Activated CD8-positive, alpha-beta memory T cell treated with anti-CD3 and anti-CD28 coated beads, Interleukin-2, amount 10 ng/mL, durations not matched to agents 7 days and 5 days (primary cell): ENCODE results near the gene OR56A1. TPM values are rescaled to one million over a fixed set of nuclear protein-coding genes. Genes with fewer than 3 reads are reported as not detected.

Experiments used
- ATAC-seq: fragments of 150-1000 bp; cut with Tn5 transposase; one replicate; pipeline ENCODE4 v1.10.0; 2021; ENCODE audit warnings: moderate library complexity
- CTCF ChIA-PET: fragments of 350-600 bp; sonication (Branson Sonifier 250); formaldehyde crosslinking; loops from one replicate; lab custom pipeline; 2021; ENCODE audit warnings: antibody characterized with exemption; lab: Charles Lee
- DNase-seq: peaks from one replicate; pipeline ENCODE4 v3.0.0-alpha.2; 2020
- H3K27ac Mint-ChIP-seq: one replicate; pipeline ENCODE4 v1.8.0; 2021; ENCODE audit warnings: mild to moderate bottlenecking, mixed read lengths
- H3K27me3 Mint-ChIP-seq: one replicate; pipeline ENCODE4 v1.8.0; 2021; ENCODE audit warnings: mixed read lengths
- H3K36me3 Mint-ChIP-seq: one replicate; pipeline ENCODE4 v1.8.0; 2021; ENCODE audit warnings: mild to moderate bottlenecking, mixed read lengths
- H3K4me1 Mint-ChIP-seq: one replicate; pipeline ENCODE4 v1.8.0; 2021; ENCODE audit warnings: mixed read lengths
- H3K4me3 Mint-ChIP-seq: one replicate; pipeline ENCODE4 v1.8.0; 2021; ENCODE audit warnings: mild to moderate bottlenecking, moderate library complexity, mixed read lengths
- H3K9me3 Mint-ChIP-seq: one replicate; pipeline ENCODE4 v1.8.0; 2022; ENCODE audit warnings: low read depth, mixed read lengths
- total RNA-seq, 2 experiments: library from RNA; stranded (reverse); gene quantifications; one replicate each; pipeline ENCODE4 v1.2.3, GENCODE V29; 2021

Gene OR56A1
- total RNA-seq, 2 experiments from 2014 or later: not detected

DNA sequence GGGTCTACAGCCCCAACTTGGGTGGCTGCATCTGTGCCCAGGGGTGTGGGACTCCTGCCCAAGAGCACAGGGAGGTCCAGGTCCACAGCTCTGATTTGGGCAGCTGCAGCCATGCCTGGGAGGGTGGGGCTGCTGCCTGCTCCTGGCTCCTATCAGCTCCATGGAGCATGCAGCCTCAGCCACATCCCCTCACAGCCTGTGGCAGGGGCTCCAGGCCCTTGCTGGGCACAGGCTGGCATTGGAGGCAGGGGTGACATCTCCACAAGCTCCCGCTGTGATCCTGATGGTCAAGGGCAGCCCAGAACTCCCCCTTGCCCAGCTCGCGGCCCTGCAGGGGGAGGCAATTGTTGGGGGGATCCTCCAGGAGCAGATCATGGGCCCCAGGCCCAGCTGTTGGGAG, 17.5 kb downstream of the OR56A1 start:
- CTCF ChIA-PET: no interaction called here
- ATAC-seq (no peak), DNase-seq (no peak)
- Mint-ChIP-seq H3K36me3 (no peaks in the 10 kb centered on the region), H3K27ac (no peak overlapping the region), H3K9me3 (no peaks in the 10 kb centered on the region), H3K4me3 (no peak overlapping the region), H3K27me3 (peaks cover 20% of the 10 kb centered on the region), H3K4me1 (no peaks in the 10 kb centered on the region)

DNA sequence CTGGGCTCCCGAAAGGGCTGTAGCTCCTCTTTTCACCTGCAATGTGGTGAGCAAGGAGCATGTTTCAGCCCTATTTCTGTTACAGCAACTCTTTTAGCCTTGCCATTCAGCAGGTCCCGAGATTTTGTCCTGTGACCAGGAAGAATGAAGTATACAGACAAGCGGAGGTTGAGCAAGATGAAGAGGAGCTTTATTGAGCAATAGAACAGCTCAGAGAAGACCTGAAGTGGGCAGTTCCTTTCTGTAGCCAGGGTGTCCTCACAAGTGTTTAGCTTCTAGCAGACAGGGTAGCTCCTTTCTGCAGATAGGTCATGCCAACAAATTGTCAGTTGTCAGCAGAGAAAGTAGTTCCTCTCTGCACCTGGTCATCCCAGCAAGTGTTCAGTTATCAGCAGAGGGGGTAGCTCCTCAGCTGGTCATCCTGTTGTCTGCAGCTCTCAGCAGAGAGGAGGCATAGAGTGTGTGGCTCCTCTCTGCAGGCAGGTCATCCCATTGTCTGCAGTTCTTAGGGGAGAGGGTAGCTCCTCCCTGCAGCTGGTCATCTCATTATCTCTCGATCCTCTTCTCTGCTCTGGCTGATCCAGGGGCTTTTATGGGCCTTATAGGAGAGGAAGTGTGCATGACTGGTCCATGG, 18.4 kb downstream of the OR56A1 start:
- Mint-ChIP-seq H3K4me1 (no peaks in the 10 kb centered on the region), H3K9me3 (no peaks in the 10 kb centered on the region), H3K27me3 (peaks cover 16% of the 10 kb centered on the region), H3K27ac (no peak overlapping the region), H3K4me3 (no peak overlapping the region), H3K36me3 (no peaks in the 10 kb centered on the region)
- no peak for DNase-seq
- ATAC-seq: no peak
- CTCF ChIA-PET: interaction anchor here (1.3 kb wide), 1 partner anchor 12 kb away, joined by 3 read pairs; no protein-coding TSS in a partner anchor

DNA sequence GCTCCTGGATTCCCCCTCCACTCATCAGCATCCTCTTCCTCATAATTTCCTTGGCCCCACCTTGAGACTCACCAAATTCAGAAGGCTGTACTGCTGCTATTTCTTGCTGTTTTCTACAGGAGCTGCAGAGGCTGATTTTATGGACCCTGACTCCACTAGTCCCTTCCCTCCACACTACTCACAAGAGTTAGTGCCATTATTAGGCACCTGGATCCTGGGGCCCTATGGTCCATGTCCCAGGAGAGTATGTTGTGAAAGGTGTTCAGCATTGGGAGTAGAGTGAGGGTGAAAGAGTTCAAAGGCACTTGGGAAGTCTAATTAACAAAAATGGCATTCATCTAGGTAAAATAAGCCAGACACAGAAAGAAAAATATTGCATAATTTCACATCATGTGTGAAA, 23.7 kb downstream of the OR56A1 start, which contains the start of gene OR56A4:
Gene OR56A4 (minus strand): TSS at position 101 of the 400 bp plus-strand sequence. CDS start 3,954 bp downstream, outside the sequence.
- ATAC-seq: no peak
- Mint-ChIP-seq H3K36me3 (no peaks in the 10 kb centered on the region), H3K27me3 (peaks cover 18% of the 10 kb centered on the region), H3K4me3 (no peak within 1 kb of the TSS), H3K4me1 (no peaks in the 10 kb centered on the region), H3K9me3 (no peaks in the 10 kb centered on the region), H3K27ac (no peak within 1 kb of the TSS)
- CTCF ChIA-PET: no interaction called here
- DNase-seq: no peak

DNA sequence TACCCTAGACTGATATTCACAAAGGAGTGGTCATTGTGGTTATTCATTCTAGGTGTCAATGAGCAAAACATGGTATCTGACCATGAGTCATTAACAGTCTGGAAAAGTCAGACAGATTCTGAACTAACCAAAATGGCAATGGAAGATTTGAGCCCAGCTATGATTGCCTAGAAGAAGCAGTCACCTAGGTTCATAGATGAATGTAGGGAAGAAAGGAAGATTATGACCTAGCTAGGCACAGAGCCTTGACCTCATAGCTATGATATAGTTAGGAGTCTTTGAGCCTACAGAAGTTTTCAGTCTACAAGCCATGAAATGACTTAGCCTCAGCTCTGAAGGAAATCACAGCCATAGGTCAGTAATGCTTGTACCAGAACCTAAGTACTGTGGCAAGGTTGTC, 24.2 kb downstream of the OR56A1 start:
- no peaks in the 10 kb centered on the region for H3K4me1 Mint-ChIP-seq
- no peak for ATAC-seq
- peaks cover 18% of the 10 kb centered on the region for H3K27me3 Mint-ChIP-seq
- no peak overlapping the region for H3K4me3 Mint-ChIP-seq
- CTCF ChIA-PET: no interaction called here
- H3K27ac Mint-ChIP-seq: no peak overlapping the region
- DNase-seq: no peak
- H3K9me3 Mint-ChIP-seq: no peaks in the 10 kb centered on the region
- H3K36me3 Mint-ChIP-seq: no peaks in the 10 kb centered on the region

DNA sequence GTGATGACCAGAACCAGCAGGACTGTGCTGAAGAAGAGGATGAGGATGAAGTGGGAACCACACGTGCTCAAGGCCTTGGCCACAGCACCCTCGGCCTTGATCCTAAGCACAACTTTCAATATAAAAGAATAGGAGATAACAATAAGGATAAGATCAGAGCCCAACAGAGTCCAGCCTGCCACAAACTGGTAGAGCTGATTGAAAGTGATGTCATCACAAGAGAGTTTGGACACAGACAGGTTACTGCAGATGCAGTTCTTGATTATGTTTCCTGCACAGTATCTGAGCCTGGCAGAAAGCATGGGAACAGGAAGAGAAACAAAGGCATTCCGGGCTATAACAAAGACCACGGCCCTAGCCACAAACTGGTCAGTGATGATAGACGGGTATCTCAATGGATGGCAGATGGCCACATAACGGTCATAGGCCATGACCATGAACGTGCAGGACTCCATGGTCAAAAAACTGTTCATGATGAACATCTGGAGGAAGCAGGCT, 28.3 kb downstream of the OR56A1 start:
- H3K4me3 Mint-ChIP-seq: no peak overlapping the region
- peaks cover 19% of the 10 kb centered on the region for H3K27me3 Mint-ChIP-seq
- no peak overlapping the region for H3K27ac Mint-ChIP-seq
- CTCF ChIA-PET: no interaction called here
- no peaks in the 10 kb centered on the region for H3K4me1 Mint-ChIP-seq
- ATAC-seq (no peak), DNase-seq (no peak)
- no peaks in the 10 kb centered on the region for H3K36me3 Mint-ChIP-seq
- H3K9me3 Mint-ChIP-seq: no peaks in the 10 kb centered on the region

DNA sequence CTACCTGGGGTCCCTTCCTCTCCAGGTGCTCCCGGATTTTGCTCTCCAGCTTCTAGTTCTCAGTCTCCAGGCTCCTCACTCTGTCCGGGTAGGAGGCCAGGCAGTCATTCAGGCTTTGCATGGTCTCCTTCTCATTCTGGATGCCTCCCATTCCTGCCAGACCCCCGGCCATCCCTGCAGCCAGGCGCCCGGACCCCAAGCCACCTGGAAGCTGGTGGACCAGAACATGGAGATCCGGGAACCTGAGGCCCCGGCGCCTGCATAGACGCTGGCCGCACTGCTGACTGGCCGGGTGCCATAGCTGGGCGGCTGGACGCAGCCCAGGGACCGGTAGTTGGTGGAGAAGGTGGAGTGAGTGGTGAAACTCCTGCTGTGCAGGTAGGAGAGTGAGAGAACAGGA, 35.8 kb downstream of the OR56A1 start:
- Mint-ChIP-seq H3K9me3 (no peaks in the 10 kb centered on the region), H3K4me1 (no peaks in the 10 kb centered on the region), H3K4me3 (no peak overlapping the region), H3K36me3 (no peaks in the 10 kb centered on the region), H3K27me3 (peaks cover 21% of the 10 kb centered on the region), H3K27ac (no peak overlapping the region)
- ATAC-seq (no peak), DNase-seq (no peak)
- CTCF ChIA-PET: no interaction called here

DNA sequence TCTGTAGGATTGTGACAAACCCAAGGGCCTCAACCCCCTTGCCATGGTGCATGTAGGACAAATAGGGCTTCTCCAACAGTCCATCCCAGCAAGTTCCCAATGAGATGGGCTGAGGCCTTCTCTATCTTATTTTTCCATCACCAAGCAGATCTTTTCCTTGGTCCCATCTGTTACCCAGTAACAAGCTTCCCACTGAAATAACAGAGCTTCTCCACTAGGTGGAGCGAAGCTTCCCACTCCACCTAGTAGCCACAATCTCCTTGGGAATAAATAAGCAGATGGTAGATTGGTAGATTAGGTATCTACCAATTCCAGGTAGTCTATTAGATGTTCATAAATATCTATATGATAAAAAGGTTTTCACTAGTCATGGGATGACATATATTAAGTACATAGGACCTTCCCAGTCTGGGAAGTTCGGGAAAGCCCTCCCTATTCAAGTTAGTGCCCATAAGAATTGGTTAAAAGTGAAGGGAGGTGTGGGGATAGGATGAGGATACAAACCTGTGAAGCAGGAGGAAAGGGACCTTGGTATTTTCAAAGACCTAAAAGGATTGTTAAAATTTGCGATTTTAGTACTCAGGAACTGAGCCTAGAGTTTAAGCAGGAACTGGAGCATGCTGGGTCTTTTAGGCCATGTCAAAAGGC, 37.8 kb downstream of the OR56A1 start:
- no peak for DNase-seq
- H3K4me3 Mint-ChIP-seq: no peak overlapping the region
- ATAC-seq: no peak
- no peaks in the 10 kb centered on the region for H3K9me3 Mint-ChIP-seq
- CTCF ChIA-PET: interaction anchor here (0.6 kb wide), 2 partner anchors 361 to 370 kb away, joined by 3 read pairs; no protein-coding TSS in a partner anchor
- no peak overlapping the region for H3K27ac Mint-ChIP-seq
- peaks cover 21% of the 10 kb centered on the region for H3K27me3 Mint-ChIP-seq
- no peaks in the 10 kb centered on the region for H3K36me3 Mint-ChIP-seq
- no peaks in the 10 kb centered on the region for H3K4me1 Mint-ChIP-seq

DNA sequence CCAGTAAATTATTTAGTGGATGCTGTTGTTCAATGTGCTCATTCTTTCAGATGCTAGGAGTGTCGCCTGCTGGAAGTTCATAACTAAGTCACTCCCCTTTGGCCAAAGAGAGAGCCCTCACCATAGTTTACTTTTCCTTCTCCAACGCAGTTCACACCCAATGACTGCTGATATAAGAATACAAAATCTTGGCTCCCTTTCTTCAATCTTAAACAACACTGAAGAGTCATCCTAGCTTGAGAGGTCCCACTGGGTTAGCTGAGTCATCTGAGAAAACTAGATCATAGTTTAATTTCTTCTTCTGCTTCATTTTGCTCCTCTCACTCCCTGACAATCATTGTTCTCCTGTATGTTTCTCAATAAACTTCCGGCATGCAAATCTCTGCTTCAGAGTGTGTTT, 38.4 kb downstream of the OR56A1 start:
- no peaks in the 10 kb centered on the region for H3K4me1 Mint-ChIP-seq
- DNase-seq (no peak), ATAC-seq (no peak)
- CTCF ChIA-PET: interaction anchor here (0.6 kb wide), 1 partner anchor 371 kb away, joined by 3 read pairs; no protein-coding TSS in a partner anchor
- no peaks in the 10 kb centered on the region for H3K36me3 Mint-ChIP-seq
- H3K9me3 Mint-ChIP-seq: no peaks in the 10 kb centered on the region
- no peak overlapping the region for H3K27ac Mint-ChIP-seq
- H3K27me3 Mint-ChIP-seq: peaks cover 24% of the 10 kb centered on the region
- no peak overlapping the region for H3K4me3 Mint-ChIP-seq

DNA sequence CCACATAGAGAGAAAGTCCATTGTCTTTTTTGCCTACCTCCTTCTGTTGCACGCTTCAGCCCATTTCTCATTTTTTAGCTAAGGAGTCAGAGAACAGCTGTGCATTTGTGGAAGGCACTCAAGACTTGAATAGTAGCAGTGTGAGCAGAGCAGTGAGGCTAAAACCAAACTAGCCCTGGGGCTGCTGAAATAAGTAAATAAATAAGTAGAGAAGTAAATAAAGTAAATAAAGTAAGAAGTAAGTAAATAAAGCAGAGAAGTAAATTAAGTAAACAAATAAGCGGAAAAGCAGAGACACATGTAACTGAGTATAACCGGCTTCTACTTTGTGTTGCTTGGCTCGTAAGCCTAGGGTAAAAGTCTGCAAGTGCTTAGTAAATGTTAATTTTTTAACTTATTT, 41.4 kb downstream of the OR56A1 start:
- H3K27ac Mint-ChIP-seq: no peak overlapping the region
- H3K4me3 Mint-ChIP-seq: no peak overlapping the region
- no peak for ATAC-seq
- DNase-seq: no peak
- CTCF ChIA-PET: no interaction called here
- no peaks in the 10 kb centered on the region for H3K4me1 Mint-ChIP-seq
- no peaks in the 10 kb centered on the region for H3K36me3 Mint-ChIP-seq
- peaks cover 21% of the 10 kb centered on the region for H3K27me3 Mint-ChIP-seq
- no peaks in the 10 kb centered on the region for H3K9me3 Mint-ChIP-seq

DNA sequence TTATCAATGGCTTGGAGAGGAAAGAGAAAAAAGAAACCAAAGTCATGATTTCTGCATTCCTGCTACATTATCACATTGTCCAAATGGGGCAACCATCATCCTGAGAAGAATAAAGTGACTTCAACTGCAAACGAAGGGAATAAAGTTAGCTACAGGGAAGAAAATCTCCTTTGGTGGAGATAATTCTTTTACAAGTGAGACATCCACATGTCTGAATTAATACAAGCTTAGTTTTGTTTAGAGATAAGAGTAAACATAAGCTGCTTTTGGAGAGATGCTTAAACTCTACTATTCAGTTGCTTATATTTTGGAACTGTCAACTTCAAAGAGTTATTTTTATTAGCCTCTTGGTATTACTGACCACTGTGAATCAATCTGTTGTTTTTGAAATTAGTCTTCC, 43.7 kb downstream of the OR56A1 start, which contains the start of gene OR52L1:
Gene OR52L1 (minus strand): TSS at position 101 of the 400 bp plus-strand sequence. CDS start 55 bp downstream, at position 46.
- ATAC-seq (no peak), DNase-seq (no peak)
- CTCF ChIA-PET: no interaction called here
- Mint-ChIP-seq H3K36me3 (no peaks in the 10 kb centered on the region), H3K27ac (no peak within 1 kb of the TSS), H3K9me3 (no peaks in the 10 kb centered on the region), H3K4me3 (no peak within 1 kb of the TSS), H3K27me3 (peaks cover 16% of the 10 kb centered on the region), H3K4me1 (no peaks in the 10 kb centered on the region)

DNA sequence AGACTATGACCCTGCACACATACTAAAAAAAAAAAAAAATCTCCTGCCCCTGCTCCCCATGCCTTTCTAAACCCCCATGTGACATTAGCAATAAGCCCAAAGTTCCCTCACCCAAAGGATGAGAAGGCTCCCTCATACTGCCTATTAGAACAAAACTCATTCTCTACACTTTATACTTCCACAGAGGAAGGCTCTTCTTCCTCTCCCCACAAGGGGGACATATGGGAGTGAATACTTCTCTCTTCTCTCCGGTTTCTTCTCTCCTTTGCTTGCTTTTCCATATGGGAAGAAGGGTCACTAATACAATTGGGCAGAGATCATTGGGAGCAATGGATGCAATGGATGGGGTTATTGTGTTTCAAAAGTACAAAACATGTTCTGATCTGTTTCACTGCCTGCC, 47.1 kb downstream of the OR56A1 start:
- Mint-ChIP-seq H3K27me3 (peaks cover 4% of the 10 kb centered on the region), H3K4me3 (no peak overlapping the region), H3K9me3 (peaks cover 2% of the 10 kb centered on the region), H3K27ac (no peak overlapping the region), H3K4me1 (no peaks in the 10 kb centered on the region), H3K36me3 (no peaks in the 10 kb centered on the region)
- ATAC-seq (no peak), DNase-seq (no peak)
- CTCF ChIA-PET: no interaction called here

DNA sequence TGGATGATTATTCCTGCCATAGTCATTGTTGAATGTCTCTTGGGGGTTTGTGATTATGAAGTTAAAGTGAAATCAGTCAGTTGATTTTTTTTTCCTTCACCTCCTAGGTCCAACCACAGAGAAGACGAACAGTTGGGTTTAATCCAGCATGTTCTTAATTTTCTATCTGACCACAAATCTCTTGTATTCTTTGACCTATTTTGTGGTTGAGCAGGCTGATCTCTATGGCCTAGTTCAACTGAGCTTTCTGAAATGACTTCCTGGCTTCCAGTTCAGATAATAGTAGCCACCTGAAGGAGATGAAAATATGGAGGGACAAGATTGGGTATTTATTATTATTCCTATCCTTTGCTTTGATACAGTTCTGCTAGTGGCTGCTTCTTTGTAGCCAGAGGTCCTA, 57.0 kb downstream of the OR56A1 start:
- Mint-ChIP-seq H3K9me3 (no peaks in the 10 kb centered on the region), H3K4me3 (no peak overlapping the region), H3K36me3 (no peaks in the 10 kb centered on the region), H3K27ac (no peak overlapping the region), H3K27me3 (no peaks in the 10 kb centered on the region), H3K4me1 (no peaks in the 10 kb centered on the region)
- ATAC-seq: no peak
- no peak for DNase-seq
- CTCF ChIA-PET: no interaction called here
